HepG2 (cell line): ENCODE measurements around the gene ZDHHC6. TPM values are rescaled to one million over a fixed set of nuclear protein-coding genes. Genes with fewer than 3 reads are reported as not detected.

Experiments
- ATAC-seq: fragments of 200-7000 bp; cut with Tn5 transposase; 3 replicates; pipeline ENCODE4 v1.9.1; 2020; ENCODE audit warnings: mild to moderate bottlenecking, moderate library complexity
- BruUV-seq: library from RNA; stranded (reverse); fragments of 400-500 nt; replicated peaks from 2 replicates; lab custom pipeline; 2021; lab: Mats Ljungman, UMichigan
- CTCF ChIA-PET: fragments of 300-600 bp; formaldehyde crosslinking; extraction: SDS; loops from one replicate; lab custom pipeline; 2021; ENCODE audit warnings: low total read pairs, inconsistent platforms, low intra/inter-chr PET ratio; lab: Yijun Ruan, JAX
- POLR2A ChIA-PET: fragments of 350-600 bp; sonication (Branson Sonifier 250); formaldehyde crosslinking; loops from one replicate; lab custom pipeline; 2020; ENCODE audit warnings: antibody characterized with exemption, inconsistent platforms; lab: Yijun Ruan, JAX
- DNase-seq: peaks from one replicate; pipeline ENCODE4 v3.0.0-alpha.2; 2015; ENCODE audit warnings: low spot score
- FAIRE-seq: peaks from 3 replicates; lab custom pipeline; 2011; peaks lifted over from hg19 to GRCh38; lab: Jason Lieb, UNC
- H2AFZ ChIP-seq: one replicate; pipeline ENCODE4 v1.6.1; 2011; ENCODE audit warnings: low read length, inconsistent platforms
- H3K27ac ChIP-seq: fragments of 300-600 bp; 3 replicates; pipeline ENCODE4 v1.8.0; 2011; ENCODE audit warnings: mixed run types, mild to moderate bottlenecking, mixed read lengths, low read length, inconsistent platforms; ENCODE audit not compliant: insufficient read depth; ENCODE audit errors: extremely low read length
- H3K27me3 ChIP-seq, 2 experiments: fragments of 200-600 bp in 1 of 2; 2 replicates in 1 of 2; 3 replicates in 1 of 2; pipeline versions ENCODE4 v1.6.0 to v1.8.0; 2011; ENCODE audit warnings: low read length in 2 of 2, mild to moderate bottlenecking in 2 of 2, moderate library complexity in 2 of 2, inconsistent platforms in 1 of 2; ENCODE audit not compliant: insufficient read depth in 2 of 2, control insufficient read depth in 1 of 2
- H3K36me3 ChIP-seq, 2 experiments: fragments of 200-600 bp in 1 of 2; replicated peaks in 1 of 2; 2 replicates in 1 of 2; 3 replicates in 1 of 2; pipeline versions ENCODE4 v1.5.1 to v1.8.0; 2011; ENCODE audit warnings: low read length in 2 of 2, inconsistent platforms in 1 of 2; ENCODE audit not compliant: insufficient read depth in 2 of 2, control insufficient read depth in 1 of 2
- H3K4me1 ChIP-seq: 2 replicates; pipeline ENCODE4 v1.5.1; 2012; ENCODE audit warnings: low read length, inconsistent platforms; ENCODE audit not compliant: insufficient read depth
- H3K4me2 ChIP-seq: 2 replicates; pipeline ENCODE4 v1.6.0; 2011; ENCODE audit warnings: low read depth, low read length, inconsistent platforms
- H3K4me3 ChIP-seq, 3 experiments: fragments of 200-600 bp in 1 of 3; sonication (generic), shearing (Covaris generic) in 1 of 3; replicated peaks in 1 of 3; 2 replicates each; pipeline ENCODE4 v1.5.1; 2011 to 2016; ENCODE audit warnings: low read length in 3 of 3, inconsistent platforms in 2 of 3, low read depth in 2 of 3, mild to moderate bottlenecking in 2 of 3, control low read depth in 1 of 3, mixed read lengths in 1 of 3; ENCODE audit not compliant: insufficient read depth in 1 of 3
- H3K79me2 ChIP-seq: one replicate; pipeline ENCODE4 v1.6.1; 2011; ENCODE audit warnings: low read length, inconsistent platforms; ENCODE audit not compliant: insufficient read depth
- H3K9ac ChIP-seq: 2 replicates; pipeline ENCODE4 v1.6.0; 2011; ENCODE audit warnings: mild to moderate bottlenecking, low read depth, low read length, inconsistent platforms; ENCODE audit not compliant: insufficient read depth
- H3K9me3 ChIP-seq: 2 replicates; pipeline ENCODE4 v1.5.1; 2012; ENCODE audit warnings: mild to moderate bottlenecking, low read length
- H4K20me1 ChIP-seq: 2 replicates; pipeline ENCODE4 v1.6.0; 2011; ENCODE audit warnings: inconsistent platforms, mild to moderate bottlenecking, low read length, moderate library complexity; ENCODE audit not compliant: insufficient read depth
- ARHGAP35 ChIP-seq: sonication (generic); formaldehyde crosslinking; IDR thresholded peaks from 2 replicates; pipeline ENCODE4 v1.9.0; 2022; ENCODE audit warnings: mild to moderate bottlenecking, inconsistent platforms, moderate library complexity, missing genetic modification reagents, borderline replicate concordance
- ATF6 ChIP-seq: sonication (generic); formaldehyde crosslinking; conservative IDR thresholded peaks from 2 replicates; pipeline ENCODE4 v1.4.0; 2020; ENCODE audit warnings: missing genetic modification reagents
- CTCF ChIP-seq: sonication (generic); formaldehyde crosslinking; IDR thresholded peaks from 2 replicates; pipeline ENCODE4 v1.5.0; 2020; ENCODE audit warnings: mild to moderate bottlenecking, missing genetic modification reagents, moderate library complexity
- HES4 ChIP-seq: sonication (generic); formaldehyde crosslinking; IDR thresholded peaks from 2 replicates; pipeline ENCODE4 v1.9.0; 2021; ENCODE audit warnings: mild to moderate bottlenecking, missing genetic modification reagents, borderline replicate concordance
- LRRFIP1 ChIP-seq: sonication (generic); formaldehyde crosslinking; conservative IDR thresholded peaks from 2 replicates; pipeline ENCODE4 v1.4.0; 2020; ENCODE audit warnings: missing genetic modification reagents
- MXD4 ChIP-seq: IDR thresholded peaks from 2 replicates; pipeline ENCODE4 v1.6.1; 2016; ENCODE audit warnings: mild to moderate bottlenecking, missing biosample characterization, missing genetic modification reagents
- NR0B2 ChIP-seq: sonication (generic); formaldehyde crosslinking; IDR thresholded peaks from 2 replicates; pipeline ENCODE4 v1.4.0; 2020; ENCODE audit warnings: mild to moderate bottlenecking, missing genetic modification reagents
- PAWR ChIP-seq: sonication (generic); formaldehyde crosslinking; IDR thresholded peaks from 2 replicates; pipeline ENCODE4 v1.4.0; 2020; ENCODE audit warnings: missing genetic modification reagents, mild to moderate bottlenecking, borderline replicate concordance
- POGK ChIP-seq: sonication (generic); formaldehyde crosslinking; conservative IDR thresholded peaks from 2 replicates; pipeline ENCODE4 v1.8.0; 2022; ENCODE audit warnings: mild to moderate bottlenecking, moderate library complexity, missing genetic modification reagents
- RAD21 ChIP-seq: fragments of 450-650 bp; formaldehyde crosslinking; IDR thresholded peaks from 2 replicates; pipeline ENCODE4 v1.5.0; 2020; ENCODE audit warnings: mild to moderate bottlenecking
- RARG ChIP-seq: sonication (generic); formaldehyde crosslinking; IDR thresholded peaks from 2 replicates; pipeline ENCODE4 v1.4.0; 2020; ENCODE audit warnings: low read depth, mild to moderate bottlenecking, missing genetic modification reagents
- SRSF4 ChIP-seq: fragments of 200-400 bp; formaldehyde crosslinking; IDR thresholded peaks from one replicate; pipeline ENCODE4 v1.6.1; 2018; ENCODE audit warnings: mild to moderate bottlenecking, low read depth, low read length, moderate library complexity; ENCODE audit not compliant: poor library complexity, severe bottlenecking
- ZKSCAN1 ChIP-seq: fragments of 150-350 bp; IDR thresholded peaks from 2 replicates; pipeline ENCODE4 v1.6.1; 2014; ENCODE audit warnings: low read length
- ZNF224 ChIP-seq: sonication (generic); formaldehyde crosslinking; IDR thresholded peaks from 2 replicates; pipeline ENCODE4 v1.5.0; 2020; ENCODE audit warnings: mild to moderate bottlenecking, missing genetic modification reagents
- WGBS: methylation state at CpG from one replicate; pipeline ENCODE4 v1.1.6; 2017; ENCODE audit warnings: low lambda C conversion rate; 5-methylcytosine and 5-hydroxymethylcytosine counted together
- in situ Hi-C: cut with HindIII; loops from 2 replicates; pipeline ENCODE4 v1.10.0; 2017; ENCODE audit warnings: low pct_unique_long_range_greater_than_20kb; ENCODE audit not compliant: extremely low pct_ligation_motif_present
- intact Hi-C: fragments of 100-400 bp; cut with micrococcal nuclease; formaldehyde crosslinking; loops from one replicate; pipeline ENCODE4 v1.10.0; 2022; ENCODE audit not compliant: unreplicated experiment
- polyA plus RNA-seq, 8 experiments: library from polyadenylated mRNA; depleted of rRNA in 3 of 8; stranded (reverse) in 7 of 8; unstranded in 1 of 8; fragments of >200 nt; fragmentation: Illumina TruSeq in 4 of 8; extraction: Trizol in 4 of 8; gene quantifications; 2 replicates each; pipeline versions ENCODE4 v1.2.1 to v1.2.3, GENCODE V29; 2011 to 2016; ENCODE audit warnings: low read depth in 4 of 8, missing spikeins in 1 of 8, mixed read lengths in 1 of 8; ENCODE audit not compliant: insufficient read depth in 1 of 8
- total RNA-seq, 5 experiments: library from RNA; depleted of rRNA; stranded (reverse); fragments of >200 nt; fragmentation: Illumina TruSeq; extraction: Trizol; gene quantifications; 2 replicates each; pipeline ENCODE4 v1.2.3, GENCODE V29; 2016; ENCODE audit warnings: low read depth in 1 of 5

ZDHHC6 gene
- total and polyA plus RNA-seq, 2 of the 13 experiments (the other 11 are each of a cell fraction or from before 2014, with no cell fraction given) = 20.9 to 49.4 TPM

GRCh38 chr10:112471878-112472487 lies 25.3 kb upstream of the ZDHHC6 start:
- H3K27ac ChIP-seq = no peak overlapping the region
- FAIRE-seq (peak; percentile 49), ATAC-seq (peak; percentile 67), DNase-seq (peak; percentile 52)
- no peak overlapping the region for H3K9ac ChIP-seq
- intact Hi-C loops (loop anchor here (1.0 kb wide), 1 partner anchor 913 kb away; no protein-coding TSS in a partner anchor), in situ Hi-C loops (loop anchor here (10.0 kb wide), 1 partner anchor 913 kb away; no protein-coding TSS in a partner anchor)
- BruUV-seq = no TSS peak
- H3K36me3 ChIP-seq = peaks cover 2 to 4% of the 10 kb centered on the region in 2 experiments; a peak in 2 of 5 replicates
- POLR2A ChIA-PET = interaction anchor here (1.2 kb wide), 1 partner anchor 25 kb away, joined by 4 read pairs; the partner anchor contains the start of gene VTI1A
- H3K4me2 ChIP-seq = no peak overlapping the region
- H3K4me3 ChIP-seq = no peak overlapping the region
- no peaks in the 10 kb centered on the region for H3K27me3 ChIP-seq
- CTCF ChIA-PET = interaction anchor here (1.1 kb wide), 1 partner anchor 913 kb away, joined by 4 read pairs; no protein-coding TSS in a partner anchor
- no peak overlapping the region for H2AFZ ChIP-seq
- H4K20me1 ChIP-seq = no peaks in the 10 kb centered on the region
- no peaks in the 10 kb centered on the region for H3K9me3 ChIP-seq
- peaks cover 17% of the 10 kb centered on the region for H3K4me1 ChIP-seq
- no peaks in the 10 kb centered on the region for H3K79me2 ChIP-seq
- 30% methylated on average over 4 of the region's 4 CpGs for WGBS
- TF ChIP-seq LRRFIP1 (CRISPR knock-in tag) (no peak), HES4 (CRISPR knock-in tag) (no peak), CTCF (CRISPR knock-in tag) (peak; percentile 77), ZKSCAN1 (no peak), ARHGAP35 (CRISPR knock-in tag) (no peak), PAWR (CRISPR knock-in tag) (no peak), ZNF224 (CRISPR knock-in tag) (no peak), RAD21 (CRISPR knock-in tag) (0 out of 2 replicates have a peak, but pooled peaks have one; percentile 25), POGK (CRISPR knock-in tag) (no peak), MXD4 (CRISPR knock-in tag) (no peak), ATF6 (no peak), RARG (no peak), SRSF4 (no peak), NR0B2 (CRISPR knock-in tag) (no peak)
